ENCODE results near the gene FAR2.
"Not testable (repeated sequence)": the region's sequence is repeated elsewhere in the genome, so short reads cannot be mapped to it uniquely, and the experiment has no call there.

The FAR2 gene

GRCh38 chr12:29256598-29256997, 107.5 kb downstream of the FAR2 start:
- Histone ChIP-seq H3K36me3 (ENCODE audit: insufficient read depth, low read length) (no peaks in the 10 kb centered on the region), H3K27me3 (ENCODE audit: insufficient read depth, low read length) (no peaks in the 10 kb centered on the region), H3K9me2 (ENCODE audit: low read depth, low read length) (no peaks in the 10 kb centered on the region), H3K9ac (ENCODE audit: low read length) (no peak overlapping the region), H3K9me3 (ENCODE audit: low read length) (no peaks in the 10 kb centered on the region), H3K4me2 (ENCODE audit: low read length) (no peak overlapping the region), H2AFZ (ENCODE audit: low read length) (no peak overlapping the region), H4K20me1 (ENCODE audit: insufficient read depth, low read length) (no peaks in the 10 kb centered on the region), H3K4me3 (ENCODE audit: low read depth, low read length, poor library complexity, severe bottlenecking) (no peak overlapping the region), H3K27ac (ENCODE audit: low read depth, low read length, poor library complexity, severe bottlenecking) (no peak overlapping the region), H3K79me2 (ENCODE audit: insufficient read depth, low read length) (no peaks in the 10 kb centered on the region), H3F3A (ENCODE audit: insufficient read depth, low read length) (no peaks in the 10 kb centered on the region), H3K4me1 (ENCODE audit: insufficient read depth, low read length, severe bottlenecking) (no peaks in the 10 kb centered on the region)
- TF ChIP-seq, protein P1, sequence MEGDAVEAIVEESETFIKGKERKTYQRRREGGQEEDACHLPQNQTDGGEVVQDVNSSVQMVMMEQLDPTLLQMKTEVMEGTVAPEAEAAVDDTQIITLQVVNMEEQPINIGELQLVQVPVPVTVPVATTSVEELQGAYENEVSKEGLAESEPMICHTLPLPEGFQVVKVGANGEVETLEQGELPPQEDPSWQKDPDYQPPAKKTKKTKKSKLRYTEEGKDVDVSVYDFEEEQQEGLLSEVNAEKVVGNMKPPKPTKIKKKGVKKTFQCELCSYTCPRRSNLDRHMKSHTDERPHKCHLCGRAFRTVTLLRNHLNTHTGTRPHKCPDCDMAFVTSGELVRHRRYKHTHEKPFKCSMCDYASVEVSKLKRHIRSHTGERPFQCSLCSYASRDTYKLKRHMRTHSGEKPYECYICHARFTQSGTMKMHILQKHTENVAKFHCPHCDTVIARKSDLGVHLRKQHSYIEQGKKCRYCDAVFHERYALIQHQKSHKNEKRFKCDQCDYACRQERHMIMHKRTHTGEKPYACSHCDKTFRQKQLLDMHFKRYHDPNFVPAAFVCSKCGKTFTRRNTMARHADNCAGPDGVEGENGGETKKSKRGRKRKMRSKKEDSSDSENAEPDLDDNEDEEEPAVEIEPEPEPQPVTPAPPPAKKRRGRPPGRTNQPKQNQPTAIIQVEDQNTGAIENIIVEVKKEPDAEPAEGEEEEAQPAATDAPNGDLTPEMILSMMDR (IDR thresholded peaks at IDR 0.05; ENCODE audit: low read length) = no peak
- TF ChIP-seq EZH2 (IDR thresholded peaks at IDR 0.05; ENCODE audit: borderline replicate concordance, low read length) = no peak

GRCh38 chr12:29257687-29258086, 108.6 kb downstream of the FAR2 start:
- not testable (repeated sequence) for H3K4me2 ChIP-seq (ENCODE audit: low read length); H3K27me3 ChIP-seq (ENCODE audit: insufficient read depth, low read length); H3K4me3 ChIP-seq (ENCODE audit: low read depth, low read length, poor library complexity, severe bottlenecking); H2AFZ ChIP-seq (ENCODE audit: low read length); H3K27ac ChIP-seq (ENCODE audit: low read depth, low read length, poor library complexity, severe bottlenecking); H4K20me1 ChIP-seq (ENCODE audit: insufficient read depth, low read length); H3K79me2 ChIP-seq (ENCODE audit: insufficient read depth, low read length); H3F3A ChIP-seq (ENCODE audit: insufficient read depth, low read length); H3K4me1 ChIP-seq (ENCODE audit: insufficient read depth, low read length, severe bottlenecking); H3K36me3 ChIP-seq (ENCODE audit: insufficient read depth, low read length); H3K9me3 ChIP-seq (ENCODE audit: low read length); H3K9ac ChIP-seq (ENCODE audit: low read length); H3K9me2 ChIP-seq (ENCODE audit: low read depth, low read length)

- H3K4me1 ChIP-seq (ENCODE audit: insufficient read depth, low read length, severe bottlenecking) = no peaks in the 10 kb centered on the region
- H3K9me3 ChIP-seq (ENCODE audit: low read length) = no peaks in the 10 kb centered on the region
Measured at GRCh38 chr12:29264424-29264823, 115.3 kb downstream of the FAR2 start.

More at GRCh38 chr12:29264424-29264823, 115.3 kb downstream of the FAR2 start:
- H3K9ac ChIP-seq (ENCODE audit: low read length) = no peak overlapping the region
- H3K4me2 ChIP-seq (ENCODE audit: low read length) = no peak overlapping the region
- TF ChIP-seq, protein P1 (IDR thresholded peaks at IDR 0.05; ENCODE audit: low read length) = no peak
- no peak for TF ChIP-seq EZH2 (IDR thresholded peaks at IDR 0.05; ENCODE audit: borderline replicate concordance, low read length)
- H4K20me1 ChIP-seq (ENCODE audit: insufficient read depth, low read length) = no peaks in the 10 kb centered on the region
- no peak overlapping the region for H3K27ac ChIP-seq (ENCODE audit: low read depth, low read length, poor library complexity, severe bottlenecking)
- H3K9me2 ChIP-seq (ENCODE audit: low read depth, low read length) = no peaks in the 10 kb centered on the region
- H3K36me3 ChIP-seq (ENCODE audit: insufficient read depth, low read length) = no peaks in the 10 kb centered on the region
- no peak overlapping the region for H3K4me3 ChIP-seq (ENCODE audit: low read depth, low read length, poor library complexity, severe bottlenecking)
- H3K27me3 ChIP-seq (ENCODE audit: insufficient read depth, low read length) = no peaks in the 10 kb centered on the region
- no peaks in the 10 kb centered on the region for H3K79me2 ChIP-seq (ENCODE audit: insufficient read depth, low read length)
- no peaks in the 10 kb centered on the region for H3F3A ChIP-seq (ENCODE audit: insufficient read depth, low read length)
- no peak overlapping the region for H2AFZ ChIP-seq (ENCODE audit: low read length)
